ENCODE results near the gene MGAT3. TPM values are rescaled to one million over a fixed set of nuclear protein-coding genes. Genes with fewer than 3 reads are reported as not detected.

MGAT3 gene
- total and polyA plus RNA-seq, 2 of the 13 experiments (the other 11 are each of a cell fraction or from before 2014, with no cell fraction given): 0.11 to 0.15 TPM

GRCh38 chr22:39422101-39422500 lies 34.7 kb upstream of the MGAT3 start (continued):
- TF ChIP-seq UBTF (CRISPR knock-in tag; IDR thresholded peaks at IDR 0.05): no peak
- TF ChIP-seq SMARCE1 (IDR thresholded peaks at IDR 0.05; ENCODE audit: borderline replicate concordance): no peak
- no peak for TF ChIP-seq SIX1 (CRISPR knock-in tag; IDR thresholded peaks at IDR 0.05; ENCODE audit: borderline replicate concordance)
- TF ChIP-seq CEBPB (IDR thresholded peaks at IDR 0.05; ENCODE audit: borderline replicate concordance, low read depth, low read length): no peak
- TF ChIP-seq BRCA1 (CRISPR knock-in tag; IDR thresholded peaks at IDR 0.05): no peak
- no peak for TF ChIP-seq ZBTB7B (CRISPR knock-in tag; IDR thresholded peaks at IDR 0.05)
- TF ChIP-seq, protein P1, sequence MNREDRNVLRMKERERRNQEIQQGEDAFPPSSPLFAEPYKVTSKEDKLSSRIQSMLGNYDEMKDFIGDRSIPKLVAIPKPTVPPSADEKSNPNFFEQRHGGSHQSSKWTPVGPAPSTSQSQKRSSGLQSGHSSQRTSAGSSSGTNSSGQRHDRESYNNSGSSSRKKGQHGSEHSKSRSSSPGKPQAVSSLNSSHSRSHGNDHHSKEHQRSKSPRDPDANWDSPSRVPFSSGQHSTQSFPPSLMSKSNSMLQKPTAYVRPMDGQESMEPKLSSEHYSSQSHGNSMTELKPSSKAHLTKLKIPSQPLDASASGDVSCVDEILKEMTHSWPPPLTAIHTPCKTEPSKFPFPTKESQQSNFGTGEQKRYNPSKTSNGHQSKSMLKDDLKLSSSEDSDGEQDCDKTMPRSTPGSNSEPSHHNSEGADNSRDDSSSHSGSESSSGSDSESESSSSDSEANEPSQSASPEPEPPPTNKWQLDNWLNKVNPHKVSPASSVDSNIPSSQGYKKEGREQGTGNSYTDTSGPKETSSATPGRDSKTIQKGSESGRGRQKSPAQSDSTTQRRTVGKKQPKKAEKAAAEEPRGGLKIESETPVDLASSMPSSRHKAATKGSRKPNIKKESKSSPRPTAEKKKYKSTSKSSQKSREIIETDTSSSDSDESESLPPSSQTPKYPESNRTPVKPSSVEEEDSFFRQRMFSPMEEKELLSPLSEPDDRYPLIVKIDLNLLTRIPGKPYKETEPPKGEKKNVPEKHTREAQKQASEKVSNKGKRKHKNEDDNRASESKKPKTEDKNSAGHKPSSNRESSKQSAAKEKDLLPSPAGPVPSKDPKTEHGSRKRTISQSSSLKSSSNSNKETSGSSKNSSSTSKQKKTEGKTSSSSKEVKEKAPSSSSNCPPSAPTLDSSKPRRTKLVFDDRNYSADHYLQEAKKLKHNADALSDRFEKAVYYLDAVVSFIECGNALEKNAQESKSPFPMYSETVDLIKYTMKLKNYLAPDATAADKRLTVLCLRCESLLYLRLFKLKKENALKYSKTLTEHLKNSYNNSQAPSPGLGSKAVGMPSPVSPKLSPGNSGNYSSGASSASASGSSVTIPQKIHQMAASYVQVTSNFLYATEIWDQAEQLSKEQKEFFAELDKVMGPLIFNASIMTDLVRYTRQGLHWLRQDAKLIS (CRISPR knock-in tag; IDR thresholded peaks at IDR 0.05): no peak

DNA sequence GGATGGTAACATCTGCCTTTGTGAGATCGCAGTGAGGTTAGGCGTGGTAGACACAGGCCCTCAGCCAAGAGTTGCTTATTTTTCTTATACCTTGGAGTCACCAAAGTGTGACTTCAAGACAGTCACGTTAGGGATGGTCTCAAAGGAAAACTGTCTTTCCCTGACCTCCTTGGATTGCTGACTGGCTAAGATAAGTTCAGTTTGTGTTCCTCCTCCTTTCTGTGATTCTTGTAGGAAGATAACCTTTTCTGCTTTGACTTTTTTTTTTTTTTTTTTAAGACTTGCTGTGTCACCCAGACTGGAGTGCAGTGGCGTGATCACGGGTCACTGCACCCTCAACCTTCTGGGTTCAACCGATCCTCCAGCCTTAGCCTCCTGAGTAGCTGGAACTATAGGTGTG lies 34.1 kb upstream of the MGAT3 start:
- ATAC-seq (no peak), DNase-seq (ENCODE audit: low spot score) (no peak), FAIRE-seq (no peak)
- intact Hi-C loops (cut with micrococcal nuclease; ENCODE audit: unreplicated experiment): no loop called here
- BruUV-seq (replicated peaks): no TSS peak
- no peak overlapping the region for H3K4me2 ChIP-seq (ENCODE audit: low read depth, low read length)
- WGBS (ENCODE audit: low lambda C conversion rate): 96% methylated on average over 6 of the region's 6 CpGs
- H3K27ac ChIP-seq (ENCODE audit: extremely low read length, insufficient read depth, low read length): no peak overlapping the region
- no peak overlapping the region for H3K9ac ChIP-seq (ENCODE audit: insufficient read depth, low read depth, low read length)
- peaks cover 26 to 62% of the 10 kb centered on the region in 2 experiments; a peak in 4 of 5 replicates for H3K36me3 ChIP-seq (replicated peaks in 1 of 2; ENCODE audit: control insufficient read depth in 1 of 2, insufficient read depth in 2 of 2, low read length in 2 of 2)
- no peaks in the 10 kb centered on the region for H3K9me3 ChIP-seq (ENCODE audit: low read length)
- no peaks in the 10 kb centered on the region for H3K4me1 ChIP-seq (ENCODE audit: insufficient read depth, low read length)
- H3K4me3 ChIP-seq (replicated peaks in 1 of 3; ENCODE audit: insufficient read depth in 1 of 3, low read depth in 2 of 3, low read length in 3 of 3): no peak overlapping the region
- no peaks in the 10 kb centered on the region for H4K20me1 ChIP-seq (ENCODE audit: insufficient read depth, low read length)
- ChIA-PET CTCF (ENCODE audit: low intra/inter-chr PET ratio, low total read pairs) (no interaction called here), POLR2A (no interaction called here)
- no peaks in the 10 kb centered on the region for H3K79me2 ChIP-seq (ENCODE audit: insufficient read depth, low read length)
- no peaks in the 10 kb centered on the region for H3K27me3 ChIP-seq (ENCODE audit: control insufficient read depth in 1 of 2, insufficient read depth in 2 of 2, low read length in 2 of 2)
- H2AFZ ChIP-seq (ENCODE audit: low read length): no peak overlapping the region
- in situ Hi-C loops (cut with HindIII; ENCODE audit: extremely low pct_ligation_motif_present, low pct_unique_long_range_greater_than_20kb): no loop called here
- no peak for TF ChIP-seq BCLAF1 (IDR thresholded peaks at IDR 0.05)
- no peak for TF ChIP-seq ZNF792 (CRISPR knock-in tag; IDR thresholded peaks at IDR 0.05)
- TF ChIP-seq NFE2L2 (IDR thresholded peaks at IDR 0.05; ENCODE audit: low read length): no peak
- no peak for TF ChIP-seq ZNF556 (CRISPR knock-in tag; IDR thresholded peaks at IDR 0.05; ENCODE audit: borderline replicate concordance)
- no peak for TF ChIP-seq SP5 (CRISPR knock-in tag; IDR thresholded peaks at IDR 0.05; ENCODE audit: borderline replicate concordance, low read depth)
- TF ChIP-seq MXI1 (IDR thresholded peaks at IDR 0.05; ENCODE audit: borderline replicate concordance, low read depth, low read length): no peak
- TF ChIP-seq LBX2 (CRISPR knock-in tag; IDR thresholded peaks at IDR 0.05; ENCODE audit: borderline replicate concordance): no peak
